ENCODE results near the gene SPC24.
"Not testable (repeated sequence)": the region's sequence is repeated elsewhere in the genome, so short reads cannot be mapped to it uniquely, and the experiment has no call there.

DNA sequence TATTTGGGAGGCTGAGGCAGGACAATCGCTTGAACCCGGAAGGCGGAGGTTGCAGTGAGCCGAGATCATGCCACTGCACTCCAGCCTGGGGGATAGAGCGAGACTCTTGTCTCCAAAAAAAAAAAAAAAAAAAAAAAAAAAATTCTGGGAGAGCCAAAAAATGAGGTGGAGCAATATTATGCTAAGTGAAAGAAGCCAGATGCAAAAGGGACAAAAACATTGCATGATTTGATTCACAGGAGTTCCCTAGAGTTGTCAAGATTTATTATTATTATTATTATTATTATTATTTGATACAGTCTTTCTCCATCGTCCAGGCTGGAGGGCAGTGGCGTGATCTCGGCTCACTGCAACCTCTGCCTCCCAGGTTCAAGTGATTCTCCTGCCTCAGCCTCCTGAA is 25.4 kb upstream of the SPC24 start:
- TF ChIP-seq POLR2A (IDR thresholded peaks at IDR 0.05), result not testable (repeated sequence)
- TF ChIP-seq, protein P1, sequence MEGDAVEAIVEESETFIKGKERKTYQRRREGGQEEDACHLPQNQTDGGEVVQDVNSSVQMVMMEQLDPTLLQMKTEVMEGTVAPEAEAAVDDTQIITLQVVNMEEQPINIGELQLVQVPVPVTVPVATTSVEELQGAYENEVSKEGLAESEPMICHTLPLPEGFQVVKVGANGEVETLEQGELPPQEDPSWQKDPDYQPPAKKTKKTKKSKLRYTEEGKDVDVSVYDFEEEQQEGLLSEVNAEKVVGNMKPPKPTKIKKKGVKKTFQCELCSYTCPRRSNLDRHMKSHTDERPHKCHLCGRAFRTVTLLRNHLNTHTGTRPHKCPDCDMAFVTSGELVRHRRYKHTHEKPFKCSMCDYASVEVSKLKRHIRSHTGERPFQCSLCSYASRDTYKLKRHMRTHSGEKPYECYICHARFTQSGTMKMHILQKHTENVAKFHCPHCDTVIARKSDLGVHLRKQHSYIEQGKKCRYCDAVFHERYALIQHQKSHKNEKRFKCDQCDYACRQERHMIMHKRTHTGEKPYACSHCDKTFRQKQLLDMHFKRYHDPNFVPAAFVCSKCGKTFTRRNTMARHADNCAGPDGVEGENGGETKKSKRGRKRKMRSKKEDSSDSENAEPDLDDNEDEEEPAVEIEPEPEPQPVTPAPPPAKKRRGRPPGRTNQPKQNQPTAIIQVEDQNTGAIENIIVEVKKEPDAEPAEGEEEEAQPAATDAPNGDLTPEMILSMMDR (IDR thresholded peaks at IDR 0.05), result not testable (repeated sequence)
